Fibroblast of lung (primary cell): ENCODE results near the gene DENND1A. TPM values are rescaled to one million over a fixed set of nuclear protein-coding genes. Genes with fewer than 3 reads are reported as not detected.
A peak's percentile ranks its signal among the peaks of the same experiment; 100 is the strongest.

Experiments
- DNase-seq, 2 donors: peaks; one replicate each; pipeline versions ENCODE4 v3.0.0 to v3.0.0-alpha.2; 2010; ENCODE audit warnings: low read depth in 2 of 2
- H2AFZ ChIP-seq: 2 replicates; pipeline ENCODE4 v1.5.1; 2012; ENCODE audit warnings: low read length, control low read depth, inconsistent platforms
- H3K27ac ChIP-seq: 2 replicates; pipeline ENCODE4 v1.5.1; 2011; ENCODE audit warnings: low read length, control low read depth; ENCODE audit not compliant: insufficient read depth
- H3K27me3 ChIP-seq: 2 replicates; pipeline ENCODE4 v1.5.1; 2011; ENCODE audit warnings: mild to moderate bottlenecking, low read length; ENCODE audit not compliant: control insufficient read depth, insufficient read depth
- H3K36me3 ChIP-seq: 2 replicates; pipeline ENCODE4 v1.5.1; 2011; ENCODE audit warnings: low read length; ENCODE audit not compliant: control insufficient read depth, insufficient read depth
- H3K4me1 ChIP-seq: 2 replicates; pipeline ENCODE4 v1.5.1; 2011; ENCODE audit warnings: low read length; ENCODE audit not compliant: control insufficient read depth, insufficient read depth; ENCODE audit errors: extremely low read depth
- H3K4me2 ChIP-seq: 2 replicates; pipeline ENCODE4 v1.5.1; 2011; ENCODE audit warnings: low read length, control low read depth; ENCODE audit not compliant: insufficient read depth; ENCODE audit errors: extremely low read depth
- H3K4me3 ChIP-seq, 4 experiments: fragments of 200-600 bp in 1 of 4; sonication (generic) in 1 of 4; replicated peaks in 1 of 4; 2 replicates each; pipeline ENCODE4 v1.5.1; 2011 to 2016; ENCODE audit warnings: low read length in 4 of 4, low read depth in 3 of 4, mild to moderate bottlenecking in 3 of 4, control low read depth in 2 of 4, inconsistent platforms in 1 of 4, mixed read lengths in 1 of 4; ENCODE audit not compliant: insufficient read depth in 1 of 4; ENCODE audit errors: control extremely low read depth in 1 of 4
- H3K79me2 ChIP-seq: 2 replicates; pipeline ENCODE4 v1.5.1; 2012; ENCODE audit warnings: mild to moderate bottlenecking, low read length, inconsistent platforms; ENCODE audit not compliant: control insufficient read depth, insufficient read depth
- H3K9ac ChIP-seq: 2 replicates; pipeline ENCODE4 v1.5.1; 2011; ENCODE audit warnings: mild to moderate bottlenecking, low read length, control low read depth; ENCODE audit not compliant: insufficient read depth
- H3K9me3 ChIP-seq: 2 replicates; pipeline ENCODE4 v1.5.1; 2012; ENCODE audit warnings: low read depth, low read length; ENCODE audit not compliant: control insufficient read depth, insufficient read depth
- H4K20me1 ChIP-seq: 2 replicates; pipeline ENCODE4 v1.5.1; 2011; ENCODE audit warnings: low read length; ENCODE audit not compliant: control insufficient read depth, insufficient read depth; ENCODE audit errors: extremely low read depth
- EZH2 ChIP-seq: IDR thresholded peaks from 2 replicates; pipeline ENCODE4 v1.5.1; 2012; ENCODE audit warnings: low read length, control low read depth, mild to moderate bottlenecking; ENCODE audit errors: missing control alignments
- polyA plus RNA-seq, 2 donors: library from polyadenylated mRNA; depleted of rRNA in 1 of 2; stranded (reverse) in 1 of 2; unstranded in 1 of 2; fragments of >200 nt; gene quantifications; 2 replicates each; pipeline ENCODE4 v1.2.1, GENCODE V29; 2011 to 2012; ENCODE audit warnings: missing spikeins in 1 of 2
- total RNA-seq: library from RNA; depleted of rRNA; stranded (reverse); fragments of >200 nt; gene quantifications from 2 replicates; pipeline ENCODE4 v1.2.1, GENCODE V29; 2014
- TF ChIP-seq, protein P1 (sequence below), 2 donors: IDR thresholded peaks in 1 of 2; conservative IDR thresholded peaks in 1 of 2; 1 replicate in 1 of 2; 2 replicates in 1 of 2; pipeline ENCODE4 v1.5.1; 2011 to 2012; ENCODE audit warnings: low read length in 2 of 2, control low read depth in 1 of 2, inconsistent platforms in 1 of 2, low read depth in 1 of 2, mild to moderate bottlenecking in 1 of 2

The DENND1A gene
- total and polyA plus RNA-seq, 2 donors (not counting 1 experiment from before 2014, with no cell fraction given) = 13.0 to 18.3 TPM

DNA sequence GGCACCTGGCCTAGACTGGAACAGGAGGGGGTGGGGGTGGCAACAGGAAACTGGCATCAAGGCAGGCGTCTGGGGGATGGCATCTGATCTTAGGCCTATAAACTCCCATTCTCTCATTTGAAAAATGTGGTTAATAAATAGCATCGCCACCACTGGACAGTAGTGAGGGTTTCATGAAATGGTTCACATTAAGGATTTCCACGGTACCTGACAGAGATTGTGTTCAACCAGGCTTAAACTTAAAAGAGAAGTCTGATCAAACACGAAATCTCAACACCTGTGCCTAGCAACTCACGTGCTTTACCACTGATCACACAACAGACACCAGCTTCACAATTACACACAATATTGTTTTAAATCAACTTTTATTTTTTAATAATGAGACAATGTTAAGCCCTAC, 3.0 kb downstream of the DENND1A start:
- Histone ChIP-seq H3K36me3 (no peaks in the 10 kb centered on the region), H3K27me3 (no peaks in the 10 kb centered on the region), H3K4me2 (no peak overlapping the region), H3K4me3 (no peak overlapping the region), H3K9me3 (no peaks in the 10 kb centered on the region), H3K9ac (no peak overlapping the region), H3K4me1 (peaks cover 7% of the 10 kb centered on the region), H3K27ac (no peak overlapping the region), H2AFZ (no peak overlapping the region), H4K20me1 (no peaks in the 10 kb centered on the region), H3K79me2 (peaks cover 16% of the 10 kb centered on the region)
- no peak for DNase-seq
- TF ChIP-seq EZH2 = no peak
- TF ChIP-seq, protein P1, sequence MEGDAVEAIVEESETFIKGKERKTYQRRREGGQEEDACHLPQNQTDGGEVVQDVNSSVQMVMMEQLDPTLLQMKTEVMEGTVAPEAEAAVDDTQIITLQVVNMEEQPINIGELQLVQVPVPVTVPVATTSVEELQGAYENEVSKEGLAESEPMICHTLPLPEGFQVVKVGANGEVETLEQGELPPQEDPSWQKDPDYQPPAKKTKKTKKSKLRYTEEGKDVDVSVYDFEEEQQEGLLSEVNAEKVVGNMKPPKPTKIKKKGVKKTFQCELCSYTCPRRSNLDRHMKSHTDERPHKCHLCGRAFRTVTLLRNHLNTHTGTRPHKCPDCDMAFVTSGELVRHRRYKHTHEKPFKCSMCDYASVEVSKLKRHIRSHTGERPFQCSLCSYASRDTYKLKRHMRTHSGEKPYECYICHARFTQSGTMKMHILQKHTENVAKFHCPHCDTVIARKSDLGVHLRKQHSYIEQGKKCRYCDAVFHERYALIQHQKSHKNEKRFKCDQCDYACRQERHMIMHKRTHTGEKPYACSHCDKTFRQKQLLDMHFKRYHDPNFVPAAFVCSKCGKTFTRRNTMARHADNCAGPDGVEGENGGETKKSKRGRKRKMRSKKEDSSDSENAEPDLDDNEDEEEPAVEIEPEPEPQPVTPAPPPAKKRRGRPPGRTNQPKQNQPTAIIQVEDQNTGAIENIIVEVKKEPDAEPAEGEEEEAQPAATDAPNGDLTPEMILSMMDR (conservative IDR thresholded peaks at IDR 0.05 in 1 of 2, IDR thresholded peaks at IDR 0.05 in 1 of 2; ENCODE audit: low read depth in 1 of 2, low read length in 2 of 2) = no peak

GRCh38 chr9:123925819-123926218, 4.1 kb downstream of the DENND1A start:
- H2AFZ ChIP-seq = no peak overlapping the region
- H3K4me2 ChIP-seq = no peak overlapping the region
- no peak overlapping the region for H3K9ac ChIP-seq
- no peak overlapping the region for H3K4me3 ChIP-seq
- H3K79me2 ChIP-seq = peaks cover 16% of the 10 kb centered on the region
- peaks cover 7% of the 10 kb centered on the region for H3K4me1 ChIP-seq
- TF ChIP-seq, protein P1 (conservative IDR thresholded peaks at IDR 0.05 in 1 of 2, IDR thresholded peaks at IDR 0.05 in 1 of 2; ENCODE audit: low read depth in 1 of 2, low read length in 2 of 2) = no peak
- TF ChIP-seq EZH2 = no peak
- DNase-seq = peak in 1 of 2 donors; percentile 28
- H3K36me3 ChIP-seq = no peaks in the 10 kb centered on the region
- H3K9me3 ChIP-seq = no peaks in the 10 kb centered on the region
- H4K20me1 ChIP-seq = no peaks in the 10 kb centered on the region
- no peak overlapping the region for H3K27ac ChIP-seq
- H3K27me3 ChIP-seq = no peaks in the 10 kb centered on the region

GRCh38 chr9:123925161-123925560, 4.8 kb downstream of the DENND1A start:
- no peak for DNase-seq
- Histone ChIP-seq H4K20me1 (no peaks in the 10 kb centered on the region), H3K79me2 (peaks cover 16% of the 10 kb centered on the region), H3K4me3 (no peak overlapping the region), H3K27me3 (no peaks in the 10 kb centered on the region), H3K4me2 (no peak overlapping the region), H2AFZ (no peak overlapping the region), H3K4me1 (peaks cover 7% of the 10 kb centered on the region), H3K9ac (no peak overlapping the region), H3K36me3 (no peaks in the 10 kb centered on the region), H3K9me3 (no peaks in the 10 kb centered on the region), H3K27ac (no peak overlapping the region)
- TF ChIP-seq EZH2 = no peak
